ENCODE measurements around the gene CUEDC1. TPM values are rescaled to one million over a fixed set of nuclear protein-coding genes. Genes with fewer than 3 reads are reported as not detected.

Gene CUEDC1
- total and polyA plus RNA-seq, 2 of the 13 experiments (the other 11 are each of a cell fraction or from before 2014, with no cell fraction given): 7.4 to 12.9 TPM

GRCh38 chr17:57855391-57856035, 99.7 kb downstream of the CUEDC1 start (continued):
- TF ChIP-seq ZNF710 (CRISPR knock-in tag; IDR thresholded peaks at IDR 0.05; ENCODE audit: borderline replicate concordance) (peak; percentile 92; the same call in 1 of the 2 replicates), PHB2 (IDR thresholded peaks at IDR 0.05; ENCODE audit: partially characterized antibody) (no peak), ELK4 (CRISPR knock-in tag; IDR thresholded peaks at IDR 0.05; ENCODE audit: borderline replicate concordance) (no peak), ZNF234 (CRISPR knock-in tag; conservative IDR thresholded peaks at IDR 0.05) (no peak), ZNF770 (CRISPR knock-in tag; IDR thresholded peaks at IDR 0.05) (no peak; the same call in 1 of the 2 replicates), ZHX2 (IDR thresholded peaks at IDR 0.05; ENCODE audit: low read depth) (no peak), ZHX2 (CRISPR knock-in tag; IDR thresholded peaks at IDR 0.05; ENCODE audit: borderline replicate concordance) (no peak), AKAP8 (CRISPR knock-in tag; IDR thresholded peaks at IDR 0.05) (no peak; the same call in 1 of the 2 replicates), ZNF33B (CRISPR knock-in tag; IDR thresholded peaks at IDR 0.05) (no peak), ZNF670 (CRISPR knock-in tag; IDR thresholded peaks at IDR 0.05; ENCODE audit: borderline replicate concordance) (no peak), DBP (CRISPR knock-in tag; IDR thresholded peaks at IDR 0.05; ENCODE audit: not compliant biosample characterization) (no peak), ZNF329 (CRISPR knock-in tag; IDR thresholded peaks at IDR 0.05; ENCODE audit: low read depth) (no peak), SMAD3 (CRISPR knock-in tag; IDR thresholded peaks at IDR 0.05) (peak; percentile 80; the same call in 1 of the 2 replicates), ZNF282 (IDR thresholded peaks at IDR 0.05; ENCODE audit: partially characterized antibody) (no peak), MAX (IDR thresholded peaks at IDR 0.05) (peak; percentile 58; the same call in 1 of the 2 replicates)

Measured in HepG2 (cell line).